GM18873 (cell line): ENCODE measurements around the gene TMEM141.
"Not testable (repeated sequence)": the region's sequence is repeated elsewhere in the genome, so short reads cannot be mapped to it uniquely, and the experiment has no call there.

Experiments
- ATAC-seq: cut with Tn5 transposase; IDR thresholded peaks from one replicate; pipeline ENCODE4 v1.9.1; 2021; ENCODE audit warnings: mild to moderate bottlenecking, moderate library complexity, moderate number of reproducible peaks; ENCODE audit not compliant: unreplicated experiment, low FRiP score

TMEM141 gene

DNA sequence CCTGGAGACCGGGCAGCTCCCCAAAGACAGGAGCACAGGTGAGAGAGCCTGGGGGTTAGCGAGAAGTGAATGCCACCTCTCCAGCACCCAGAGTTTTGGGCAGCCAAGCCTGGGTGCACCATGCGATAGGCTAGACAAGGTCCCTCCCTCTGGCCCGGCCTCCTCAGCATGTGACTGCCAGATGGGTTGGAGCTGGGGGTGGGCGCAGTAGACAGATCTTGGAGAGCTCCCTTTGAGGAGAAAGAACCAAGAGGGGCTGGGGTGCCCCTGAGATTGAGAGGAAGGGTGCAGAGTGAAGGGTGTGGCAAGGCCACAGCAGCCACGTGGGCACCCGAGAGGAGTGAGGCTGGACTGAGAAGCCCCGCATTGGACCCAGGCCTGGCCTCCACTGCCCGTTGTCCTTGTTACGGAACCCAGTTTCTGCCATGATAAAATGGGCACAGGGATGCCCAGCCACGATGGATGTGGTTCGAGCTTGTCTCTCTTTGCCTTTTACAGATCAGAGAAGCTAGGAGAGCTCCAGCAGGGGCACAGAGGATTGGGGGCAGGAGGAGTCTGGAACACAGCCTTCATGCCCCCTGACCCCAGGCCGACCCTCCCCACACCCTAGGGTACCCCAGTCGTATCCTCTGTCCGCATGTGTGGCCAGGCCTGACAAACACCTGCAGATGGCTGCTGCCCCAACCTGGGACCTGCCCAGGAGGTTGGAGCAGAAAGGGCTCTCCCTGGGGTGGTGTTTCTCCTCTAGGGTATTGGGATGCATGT, 1.4 kb downstream of the TMEM141 start:
- ATAC-seq = no peak

DNA sequence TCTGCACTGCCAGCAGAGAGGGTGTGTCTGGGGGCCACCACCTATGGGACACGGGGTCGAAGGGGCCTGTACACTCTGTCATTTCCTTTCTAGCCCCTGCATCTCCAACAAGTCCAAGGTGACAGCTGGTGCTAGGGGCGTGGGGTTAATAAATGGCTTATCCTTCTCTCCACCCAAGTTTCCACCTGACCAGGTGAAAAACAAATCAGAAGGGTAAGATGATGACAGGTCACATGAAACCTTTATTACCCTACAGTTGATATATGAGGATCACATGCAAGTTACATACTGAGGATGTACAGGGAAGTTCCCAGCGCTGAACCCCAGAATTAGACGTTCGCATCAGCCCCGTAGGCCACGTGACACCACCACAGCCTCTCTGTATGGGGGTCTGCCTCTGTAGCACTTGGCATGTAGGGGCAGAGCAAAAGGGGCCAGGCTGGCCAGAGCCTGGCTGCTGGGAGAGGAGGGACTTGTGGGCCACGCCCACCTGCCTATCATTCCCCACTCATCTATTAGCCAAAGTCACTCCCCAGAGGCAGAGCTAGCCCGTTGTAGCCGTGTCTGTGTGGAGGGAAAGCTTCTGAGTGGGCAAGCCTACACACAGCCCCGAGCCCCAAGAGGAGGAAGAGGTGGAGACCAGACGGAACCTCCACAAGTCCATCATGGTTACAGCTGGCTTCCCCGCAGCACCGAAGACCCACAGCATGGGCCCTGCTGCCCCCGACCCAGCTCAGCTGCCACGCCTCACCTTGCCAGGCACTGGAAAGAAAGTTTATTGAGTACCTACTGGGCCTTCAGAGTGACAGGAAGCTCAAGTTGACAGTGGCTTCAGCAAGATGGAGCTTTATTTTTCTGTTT, 2.2 kb downstream of the TMEM141 start:
- ATAC-seq = no peak

- ATAC-seq = no peak
Measured at GRCh38 chr9:136794281-136794999, 3.3 kb downstream of the TMEM141 start.

GRCh38 chr9:136795000-136795348, 3.8 kb downstream of the TMEM141 start:
- no peak for ATAC-seq

DNA sequence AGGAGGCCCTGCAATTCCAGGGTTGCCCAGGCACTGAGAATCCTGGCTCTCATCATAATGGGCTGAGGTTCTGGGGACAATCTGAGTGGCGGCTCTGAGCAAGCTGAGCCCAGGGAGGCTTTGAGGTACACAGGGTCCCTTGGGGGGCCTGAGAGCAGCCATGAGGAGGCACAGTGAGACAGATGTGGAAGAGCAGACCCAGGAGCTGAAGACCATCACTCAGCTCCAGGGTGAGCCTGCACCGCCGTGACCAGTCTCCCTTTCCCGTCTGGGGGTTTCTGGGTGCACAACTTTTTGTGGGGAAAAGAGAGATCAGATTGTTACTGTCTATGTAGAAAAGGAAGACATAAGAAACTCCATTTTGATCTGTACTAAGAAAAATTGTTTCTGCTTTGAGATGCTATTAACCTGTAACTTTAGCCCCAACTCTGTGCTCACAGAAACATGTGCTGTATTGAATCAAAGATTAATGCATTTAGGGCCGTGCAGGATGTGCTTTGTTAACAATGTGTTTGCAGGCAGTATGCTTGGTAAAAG, 5.2 kb downstream of the TMEM141 start, which contains the start of gene CCDC183:
Gene CCDC183, plus strand, starts transcription at position 101 of the 537 bp plus-strand sequence. Its CDS starts 60 bp downstream, at position 161.
- no peak for ATAC-seq

DNA sequence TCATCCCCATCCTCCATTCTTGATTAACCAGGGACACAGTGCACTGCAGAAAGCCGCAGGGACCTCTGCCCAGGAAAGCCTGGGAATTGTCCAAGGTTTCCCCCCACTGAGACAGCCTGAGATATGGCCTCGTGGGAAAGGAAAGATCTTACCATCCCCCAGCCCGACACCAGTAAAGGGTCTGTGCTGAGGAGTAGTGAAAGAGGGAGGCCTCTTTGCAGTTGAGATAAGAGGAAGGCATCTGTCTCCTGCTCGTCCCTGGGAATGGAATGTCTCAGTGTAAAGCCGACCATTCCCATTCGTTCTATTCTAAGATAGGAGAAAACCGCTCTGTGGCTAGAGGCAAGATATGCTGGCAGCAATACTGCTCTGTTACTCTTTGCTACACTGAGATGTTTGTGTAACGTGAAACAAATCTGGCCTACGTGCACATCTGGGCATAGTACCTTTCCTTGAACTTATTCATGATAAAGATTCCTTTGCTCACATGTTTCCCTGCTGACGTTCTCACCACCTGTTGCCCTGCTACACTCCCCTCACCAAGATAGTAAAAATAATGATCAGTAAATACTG, 5.7 kb downstream of the TMEM141 start:
- not testable (repeated sequence) for ATAC-seq

DNA sequence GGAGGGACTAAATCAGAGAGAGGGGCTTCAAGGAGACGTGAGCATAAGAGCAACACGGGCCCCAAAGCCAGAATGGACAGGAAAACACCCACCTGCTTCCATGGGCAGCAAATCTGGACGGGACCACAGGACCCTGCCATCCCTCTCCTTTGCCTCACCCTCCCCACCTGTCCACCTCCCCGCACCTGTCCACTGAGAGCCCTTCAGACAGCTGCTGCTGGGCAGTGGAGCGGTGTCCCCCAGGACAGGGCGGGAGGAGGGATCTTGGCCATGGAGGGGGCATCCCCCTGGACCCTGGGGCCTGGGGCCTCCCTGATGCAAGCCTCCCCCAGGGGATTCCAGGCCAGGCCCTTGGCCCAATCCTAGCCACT, 7.5 kb downstream of the TMEM141 start:
- ATAC-seq = no peak

- ATAC-seq = no peak
Measured at GRCh38 chr9:136799079-136799853, 8.1 kb downstream of the TMEM141 start.

DNA sequence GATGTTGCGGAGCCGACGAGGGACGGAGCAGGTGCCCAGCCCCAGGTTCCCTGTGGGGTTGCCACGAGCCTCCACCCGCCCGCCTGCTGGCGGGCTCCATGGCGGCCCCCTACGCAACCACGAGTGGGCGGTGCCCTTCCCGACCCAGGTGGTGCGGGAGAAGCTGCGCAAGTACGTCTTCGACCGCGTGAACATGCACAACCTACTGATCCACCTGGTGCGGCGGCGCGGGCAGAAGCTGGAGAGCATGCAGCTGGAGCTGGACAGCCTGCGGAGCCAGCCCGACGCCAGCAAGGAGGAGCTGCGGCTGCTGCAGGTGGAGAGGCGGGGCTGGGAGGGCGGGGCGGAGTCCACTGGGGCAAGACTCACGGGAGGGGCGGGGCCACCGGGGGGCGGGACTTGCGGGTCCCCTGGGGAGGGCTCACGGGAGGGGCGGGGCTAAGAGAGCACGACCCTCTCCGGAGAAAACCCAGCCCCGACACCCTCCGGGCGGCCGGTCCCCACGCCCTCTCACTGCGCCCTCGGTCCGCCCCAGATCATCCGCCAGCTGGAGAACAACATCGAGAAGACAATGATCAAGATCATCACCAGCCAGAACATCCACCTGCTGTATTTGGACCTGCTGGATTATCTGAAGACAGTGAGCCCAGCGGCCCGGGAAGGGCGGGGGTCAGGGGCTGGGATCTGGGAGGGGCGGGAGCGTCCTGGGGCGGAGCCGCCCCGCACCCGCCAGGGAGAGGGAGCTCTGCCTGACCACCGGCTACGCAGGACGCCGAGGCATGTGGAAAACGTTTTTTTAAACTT, 8.9 kb downstream of the TMEM141 start:
- no peak for ATAC-seq

DNA sequence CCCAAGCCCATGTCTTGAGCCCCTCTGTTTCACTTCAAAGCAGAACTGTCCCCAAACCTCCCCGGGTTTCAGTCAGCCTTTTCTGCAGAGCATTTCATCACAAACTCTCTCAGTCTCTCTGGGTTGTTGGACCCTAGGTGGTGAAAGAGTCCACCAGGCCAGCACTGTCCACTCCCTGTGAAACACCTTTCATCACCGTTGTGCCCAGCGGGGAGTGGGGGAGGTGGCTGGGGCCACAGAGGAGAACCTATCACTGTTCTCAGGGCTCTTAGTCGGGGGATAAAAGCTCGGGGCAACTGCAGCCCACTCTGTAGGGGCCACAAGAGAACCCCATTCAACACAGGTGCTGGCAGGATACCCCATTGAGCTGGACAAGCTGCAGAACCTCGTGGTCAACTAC, 11.2 kb downstream of the TMEM141 start:
- ATAC-seq = no peak

DNA sequence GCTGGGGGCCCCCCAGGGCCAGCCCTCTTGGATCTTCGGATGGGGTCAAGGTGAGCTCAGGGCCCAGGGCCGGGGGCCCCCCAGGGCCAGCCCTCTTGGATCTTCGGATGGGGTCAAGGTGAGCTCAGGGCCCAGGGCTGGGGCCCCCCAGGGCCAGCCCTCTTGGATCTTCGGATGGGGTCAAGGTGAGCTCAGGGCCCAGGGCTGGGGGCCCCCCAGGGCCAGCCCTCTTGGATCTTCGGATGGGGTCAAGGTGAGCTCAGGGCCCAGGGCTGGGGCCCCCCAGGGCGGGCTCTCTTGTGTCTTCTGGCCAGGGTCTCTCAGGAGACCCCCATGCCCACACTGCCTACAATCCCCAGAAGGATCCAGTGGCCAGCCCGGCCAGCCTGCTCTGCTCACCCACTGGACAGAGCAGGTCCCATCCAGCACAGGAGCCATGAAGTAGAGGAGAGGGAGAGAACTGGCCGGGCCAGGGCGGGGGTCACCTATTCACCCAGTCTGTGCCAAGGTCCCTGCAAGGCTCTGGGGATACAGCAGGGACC, 11.9 kb downstream of the TMEM141 start:
- not testable (repeated sequence) for ATAC-seq

- ATAC-seq = no peak
Measured at GRCh38 chr9:136803551-136804508, 12.7 kb downstream of the TMEM141 start.

DNA sequence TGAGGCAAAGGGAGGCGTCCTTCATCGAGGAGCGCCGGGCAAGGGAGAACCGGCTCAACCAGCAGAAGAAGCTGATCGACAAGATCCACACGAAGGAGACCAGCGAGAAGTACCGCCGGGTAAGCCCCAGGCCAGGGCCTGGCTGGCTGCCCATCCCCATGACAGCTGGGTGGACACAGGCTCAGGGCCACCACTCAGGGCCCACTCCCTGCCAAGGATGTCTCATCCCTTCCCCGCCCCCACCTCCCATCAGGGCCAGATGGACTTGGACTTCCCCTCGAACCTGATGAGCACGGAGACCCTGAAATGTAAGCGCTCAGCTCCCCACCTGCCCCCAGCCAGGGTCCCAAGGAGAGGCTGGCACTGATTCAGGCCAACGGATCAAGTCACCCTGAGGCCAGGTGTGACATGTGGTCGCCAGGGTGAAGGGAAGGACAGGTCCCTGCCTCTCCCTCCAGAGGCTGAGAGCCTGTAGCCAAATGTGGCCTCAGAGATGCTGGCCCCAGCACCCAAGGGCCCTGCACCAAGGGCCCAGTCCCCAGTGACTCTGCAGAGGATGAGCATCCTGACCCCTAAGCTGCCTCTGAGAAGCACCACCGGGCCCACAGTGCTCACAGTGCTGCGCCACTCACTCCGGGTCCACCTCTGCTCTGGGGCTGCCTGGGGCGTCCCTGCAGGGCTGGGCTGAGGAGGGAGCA, 13.5 kb downstream of the TMEM141 start:
- ATAC-seq = no peak

- no peak for ATAC-seq
Measured at GRCh38 chr9:136805207-136805740, 14.1 kb downstream of the TMEM141 start.

DNA sequence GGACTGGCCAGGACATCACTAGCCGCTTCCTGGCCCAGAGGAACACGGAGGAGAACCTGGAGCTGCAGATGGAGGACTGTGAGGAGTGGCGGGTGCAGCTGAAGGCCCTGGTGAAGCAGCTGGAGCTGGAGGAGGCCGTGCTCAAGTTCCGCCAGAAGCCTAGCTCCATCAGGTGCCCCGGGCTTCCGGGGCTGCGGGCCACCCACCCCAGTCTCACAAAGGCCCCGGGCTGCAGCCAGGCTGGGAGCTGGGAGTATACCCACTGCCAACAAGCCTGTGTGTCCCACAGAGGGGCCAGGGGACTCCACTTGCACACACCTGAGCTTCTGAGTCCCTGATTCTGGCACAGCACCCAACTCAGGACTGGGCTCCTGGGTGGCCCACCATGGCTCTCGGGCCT, 14.9 kb downstream of the TMEM141 start:
- ATAC-seq = no peak

DNA sequence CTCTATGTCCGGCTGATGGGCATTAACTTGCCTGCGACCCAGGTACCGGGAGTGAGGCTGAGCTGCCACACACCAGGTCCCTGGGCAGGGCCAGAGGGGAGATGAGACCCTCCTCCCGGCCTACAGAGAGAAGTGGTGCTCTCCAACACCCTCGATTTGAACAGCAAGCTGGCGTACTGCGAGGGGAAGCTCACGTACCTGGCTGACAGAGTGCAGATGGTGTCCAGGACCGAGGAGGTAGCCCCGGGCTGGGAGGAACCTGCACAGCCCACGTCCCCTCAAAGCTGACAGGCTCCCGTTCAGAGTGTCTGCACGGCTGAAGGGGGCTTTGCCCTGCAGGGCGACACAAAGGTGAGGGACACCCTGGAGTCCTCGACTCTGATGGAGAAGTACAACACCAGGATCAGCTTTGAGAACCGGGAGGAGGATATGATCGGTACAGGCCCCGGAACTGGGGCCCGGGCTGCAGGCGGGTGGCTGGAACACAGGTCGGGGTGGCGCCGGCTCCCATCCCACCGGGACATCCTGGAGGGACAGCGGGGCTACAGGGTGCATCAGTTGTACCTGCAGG, 15.6 kb downstream of the TMEM141 start:
- peak; percentile 10 for ATAC-seq
